GM21447 (cell line): ENCODE results near the gene TSPOAP1.

ENCODE experiments used
- ATAC-seq: cut with Tn5 transposase; IDR thresholded peaks from one replicate; pipeline ENCODE4 v1.9.1; 2021; ENCODE audit not compliant: unreplicated experiment

Gene TSPOAP1

DNA sequence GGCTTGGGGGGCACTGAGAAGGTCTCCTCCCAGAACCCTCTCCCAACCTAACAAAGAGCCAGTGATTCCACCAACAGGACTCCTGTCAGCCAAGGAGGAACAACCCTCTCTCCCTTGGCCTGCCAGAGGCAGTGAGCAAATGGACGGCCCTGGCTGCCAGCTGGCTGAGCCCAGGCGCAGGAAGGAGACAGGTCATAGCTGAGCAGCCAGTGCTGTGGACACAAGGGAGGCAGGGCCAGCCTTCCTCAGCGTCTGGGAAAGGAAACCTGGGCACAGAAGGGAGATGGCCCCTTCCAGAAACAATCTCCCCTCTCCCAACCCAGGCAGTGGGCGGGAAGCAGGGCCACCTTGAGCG is 50.0 kb downstream of the TSPOAP1 start:
- ATAC-seq = no peak

GRCh38 chr17:58277802-58278595 is 50.6 kb downstream of the TSPOAP1 start:
- ATAC-seq = no peak

- ATAC-seq = no peak
Measured at GRCh38 chr17:58277107-58277801, 51.3 kb downstream of the TSPOAP1 start.

DNA sequence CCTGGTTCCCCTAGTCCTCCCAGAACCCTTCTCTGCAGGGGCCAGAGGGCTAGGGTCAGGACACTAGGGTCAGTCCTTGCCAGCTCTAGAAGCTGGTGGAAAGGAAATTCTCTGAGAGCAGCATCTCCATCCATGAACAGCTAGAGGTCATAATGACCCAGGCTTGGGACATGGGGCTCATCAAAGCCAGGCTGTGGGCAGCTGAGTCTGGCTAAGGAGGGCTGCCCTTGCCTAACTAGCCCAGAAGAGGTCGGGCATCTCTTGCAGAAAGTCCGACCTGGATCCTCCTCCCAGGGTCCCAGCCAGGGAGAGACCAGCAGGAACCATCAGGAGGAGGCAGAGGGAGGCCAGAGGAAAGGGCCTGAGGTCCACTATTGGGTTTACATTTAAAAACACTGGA is 52.2 kb downstream of the TSPOAP1 start:
- no peak for ATAC-seq

- no peak for ATAC-seq
Measured at GRCh38 chr17:58275417-58275816, 53.2 kb downstream of the TSPOAP1 start.

GRCh38 chr17:58273453-58274104 is 55.0 kb downstream of the TSPOAP1 start:
- ATAC-seq = no peak

DNA sequence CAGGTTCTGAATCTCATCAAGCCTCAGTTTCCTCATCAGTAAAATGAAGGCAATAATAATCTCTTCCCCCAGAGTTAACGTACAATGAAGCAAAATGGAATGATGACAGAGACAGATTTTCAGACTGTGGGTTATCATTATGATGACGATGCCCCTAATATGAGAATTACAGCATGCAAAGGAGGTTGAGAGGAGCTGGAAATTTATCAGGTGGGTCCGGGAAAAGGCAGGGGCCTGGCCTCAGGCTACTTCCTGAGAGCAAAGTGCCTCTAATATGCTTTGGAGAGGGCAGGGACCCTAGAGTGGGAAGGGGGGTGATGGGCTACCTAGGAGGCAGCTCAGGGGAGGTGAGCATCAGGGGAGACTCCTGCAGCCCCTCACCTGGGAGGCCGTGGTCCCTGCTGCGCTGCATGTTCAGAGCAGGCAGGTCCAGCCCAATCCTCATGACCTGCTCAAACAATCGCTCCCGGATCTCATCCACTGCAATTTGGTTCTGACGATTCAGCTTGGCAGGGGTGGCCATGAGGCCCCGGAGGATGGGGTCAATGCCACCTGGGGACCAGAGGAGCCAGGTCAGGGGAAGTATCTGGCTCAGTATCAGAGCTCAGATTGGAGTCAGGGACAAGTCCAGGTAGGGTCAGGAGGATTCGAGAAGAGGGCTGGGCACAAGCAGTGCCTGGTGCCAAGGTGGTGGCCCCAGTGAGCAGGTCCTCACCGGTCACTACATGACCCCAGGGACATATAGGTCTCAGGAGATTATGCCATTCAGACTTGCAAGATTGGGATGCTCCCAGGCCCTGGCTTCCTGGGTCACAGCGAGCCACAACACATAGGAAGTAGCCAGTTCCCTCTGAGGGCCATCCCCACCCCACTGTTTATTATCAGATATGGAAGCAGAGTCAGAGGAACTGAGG is 56.0 kb downstream of the TSPOAP1 start:
- no peak for ATAC-seq

DNA sequence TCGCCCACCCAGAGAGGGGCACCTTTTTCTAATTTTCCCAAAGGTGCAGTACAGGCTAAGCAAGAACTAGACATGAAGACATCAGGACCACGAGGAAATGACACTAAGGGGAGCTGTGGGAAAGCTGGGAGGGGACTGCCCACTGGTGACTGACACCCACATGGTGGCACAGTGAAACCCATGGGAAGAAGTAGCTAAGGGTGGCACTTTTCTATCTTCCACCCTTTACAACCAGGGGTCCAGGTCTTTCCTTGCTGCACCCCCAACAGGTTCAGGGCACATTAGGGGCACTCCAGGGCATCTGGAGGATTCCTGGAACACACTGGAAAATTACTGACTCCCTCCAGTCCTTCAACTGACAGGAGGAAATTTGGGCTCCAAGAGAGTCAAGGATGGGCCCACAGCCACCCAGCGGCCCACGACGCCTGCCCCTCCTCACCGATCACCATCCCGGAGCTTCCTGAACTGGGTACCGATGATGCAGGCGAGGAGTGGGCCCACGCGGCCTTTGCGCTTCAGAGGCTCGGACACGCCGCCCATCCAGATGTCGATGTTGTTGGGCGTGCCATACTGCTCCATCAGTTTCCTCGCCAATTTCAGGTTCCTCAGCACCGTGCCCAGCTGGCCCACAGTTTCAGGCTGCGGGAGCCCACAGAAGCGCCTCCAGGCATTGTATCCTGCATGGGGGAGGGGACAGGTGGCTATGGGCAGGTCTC is 57.2 kb downstream of the TSPOAP1 start:
- ATAC-seq = no peak

- no peak for ATAC-seq
Measured at GRCh38 chr17:58270476-58271215, 57.9 kb downstream of the TSPOAP1 start.

DNA sequence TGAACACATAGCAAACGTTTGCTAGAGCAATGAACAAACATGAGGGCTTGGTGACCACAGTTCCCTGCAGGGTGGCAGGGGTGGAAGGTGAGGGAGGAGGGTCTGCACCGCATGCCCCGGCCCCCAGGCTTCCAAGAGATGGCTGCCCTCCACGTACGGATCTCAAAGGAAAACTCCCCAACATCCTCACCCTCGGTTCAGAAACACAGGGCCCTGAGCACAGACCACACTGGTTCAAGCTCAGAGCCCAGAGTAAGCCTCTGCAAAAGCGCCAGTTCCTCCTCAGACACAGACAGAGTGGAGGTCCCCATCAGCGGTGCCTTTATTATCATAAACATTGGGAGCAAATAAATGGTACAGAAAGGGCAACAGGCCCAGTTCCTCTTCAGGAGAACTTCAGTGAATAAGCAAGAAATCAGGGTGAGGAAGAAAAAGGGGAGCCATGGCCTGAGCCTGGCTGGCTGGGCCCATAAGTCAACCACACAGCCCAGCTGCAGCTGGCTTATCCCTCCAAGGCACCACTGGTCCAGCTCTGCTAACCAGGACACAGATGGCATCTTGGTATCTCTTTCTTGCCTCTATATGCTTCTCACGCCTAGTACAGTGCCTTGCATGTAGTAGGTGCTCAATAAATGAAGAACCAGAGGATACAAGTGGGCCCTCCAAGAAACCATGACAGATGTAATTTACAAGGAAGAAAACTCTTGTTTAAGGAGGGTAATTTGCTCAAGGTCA is 58.9 kb downstream of the TSPOAP1 start:
- ATAC-seq = no peak

GRCh38 chr17:58268774-58269556 is 59.6 kb downstream of the TSPOAP1 start:
- ATAC-seq = no peak

- no peak for ATAC-seq
Measured at GRCh38 chr17:58268326-58268725, 60.3 kb downstream of the TSPOAP1 start.

- ATAC-seq = no peak
Measured at GRCh38 chr17:58267347-58268324, 61.0 kb downstream of the TSPOAP1 start.

DNA sequence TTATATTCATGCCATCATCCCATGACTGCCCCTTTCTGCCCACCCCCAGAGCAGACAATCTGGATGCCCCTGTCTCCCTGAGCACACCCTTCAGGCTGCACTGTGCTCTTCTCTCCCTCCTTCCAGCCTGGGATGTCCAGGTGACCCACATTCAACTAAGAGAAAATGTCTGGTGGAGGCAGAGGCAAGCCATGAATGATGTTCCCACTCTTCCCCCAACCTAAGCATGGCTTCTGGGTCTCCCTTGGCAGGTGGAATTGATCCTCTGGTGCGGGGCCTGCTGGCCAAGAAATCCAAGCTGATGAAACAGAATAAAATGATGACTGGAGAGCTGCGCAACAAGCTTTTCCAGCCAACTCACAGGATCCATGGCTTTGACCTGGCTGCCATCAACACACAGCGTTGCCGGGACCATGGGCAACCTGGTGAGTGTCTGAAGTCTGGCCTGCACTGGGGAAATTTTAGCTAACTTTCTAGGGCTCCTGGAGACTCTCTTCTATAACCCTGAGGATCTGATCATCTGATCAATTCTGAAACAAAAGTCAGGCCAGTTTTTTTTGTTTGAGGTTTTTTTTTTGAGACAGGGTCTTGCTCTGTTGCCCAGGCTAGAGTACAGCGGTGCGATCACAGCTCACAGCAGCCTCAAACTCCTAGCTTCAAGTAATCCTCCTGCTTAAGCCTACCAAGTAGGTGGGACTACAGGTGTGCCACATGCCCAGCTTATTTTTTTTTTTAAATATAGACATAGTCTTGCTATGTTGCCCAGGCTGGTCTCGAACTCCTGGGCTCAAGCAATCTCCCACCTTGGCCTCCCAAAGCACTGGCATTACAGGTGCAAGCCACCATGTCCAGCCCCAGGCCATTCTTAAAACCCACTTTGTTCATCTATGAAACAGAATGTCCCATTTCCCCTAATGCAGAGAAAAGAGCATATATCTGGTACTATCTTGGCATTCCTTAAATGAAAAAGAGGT is 62.4 kb downstream of the TSPOAP1 start:
- ATAC-seq = no peak

GRCh38 chr17:58265271-58265670 is 63.3 kb downstream of the TSPOAP1 start:
- no peak for ATAC-seq
